Neural cell (in vitro differentiated cells): ENCODE data around the gene HCFC1. TPM values are rescaled to one million over a fixed set of nuclear protein-coding genes. Genes with fewer than 3 reads are reported as not detected.
A peak's percentile ranks its signal among the peaks of the same experiment; 100 is the strongest.

Source experiments
- H2AFZ ChIP-seq: fragments of 200-600, 300-800 bp; sonication (generic), shearing (Covaris generic); 2 replicates; pipeline ENCODE4 v1.6.0; 2014; ENCODE audit warnings: low read depth, mild to moderate bottlenecking, antibody characterized with exemption, low read length, moderate library complexity
- H3F3A ChIP-seq: fragments of 200-600 bp; shearing (Covaris generic); 2 replicates; pipeline ENCODE4 v1.6.1; 2016; ENCODE audit warnings: mild to moderate bottlenecking, moderate library complexity, mixed read lengths, antibody characterized with exemption, low read length; ENCODE audit not compliant: insufficient read depth, poor library complexity, severe bottlenecking
- H3K27ac ChIP-seq: fragments of 200-600, 300-800 bp; sonication (generic), shearing (Covaris generic); 2 replicates; pipeline ENCODE4 v1.5.1; 2014; ENCODE audit warnings: mild to moderate bottlenecking, low read length, moderate library complexity
- H3K27me3 ChIP-seq: fragments of 300-800, 200-600 bp; sonication (generic), shearing (Covaris generic); 2 replicates; pipeline ENCODE4 v1.6.0; 2014; ENCODE audit warnings: mild to moderate bottlenecking, low read depth, low read length, moderate library complexity; ENCODE audit not compliant: insufficient read depth
- H3K36me3 ChIP-seq: fragments of 300-800, 200-600 bp; sonication (generic), shearing (Covaris generic); 2 replicates; pipeline ENCODE4 v1.5.1; 2014; ENCODE audit warnings: mild to moderate bottlenecking, antibody characterized with exemption, low read length, moderate library complexity; ENCODE audit not compliant: insufficient read depth
- H3K4me2 ChIP-seq: fragments of 300-800, 200-600 bp; sonication (generic), shearing (Covaris generic); 2 replicates; pipeline ENCODE4 v1.6.0; 2014; ENCODE audit warnings: mild to moderate bottlenecking, low read length
- H3K4me3 ChIP-seq: fragments of 300-800, 200-600 bp; sonication (generic), shearing (Covaris generic); 2 replicates; pipeline ENCODE4 v1.5.1; 2014; ENCODE audit warnings: mild to moderate bottlenecking, low read length, moderate library complexity
- H3K79me2 ChIP-seq: fragments of 200-600 bp; shearing (Covaris generic); replicated peaks from 2 replicates; pipeline ENCODE4 v1.6.0; 2014; ENCODE audit warnings: mild to moderate bottlenecking, low read length, moderate library complexity; ENCODE audit not compliant: insufficient read depth
- H3K9ac ChIP-seq: fragments of 300-800, 200-600 bp; sonication (generic), shearing (Covaris generic); 2 replicates; pipeline ENCODE4 v1.6.1; 2016; ENCODE audit warnings: mild to moderate bottlenecking, low read length, mixed read lengths
- H3K9me2 ChIP-seq: fragments of 200-600 bp; shearing (Covaris generic); 2 replicates; pipeline ENCODE4 v1.6.1; 2016; ENCODE audit warnings: mild to moderate bottlenecking, low read length, mixed read lengths; ENCODE audit not compliant: insufficient read depth
- H3K9me3 ChIP-seq: fragments of 200-600, 300-800 bp; sonication (generic), shearing (Covaris generic); 2 replicates; pipeline ENCODE4 v1.6.1; 2016; ENCODE audit warnings: mild to moderate bottlenecking, mixed run types, low read length, moderate library complexity, mixed read lengths
- H4K20me1 ChIP-seq: fragments of 200-600 bp; shearing (Covaris generic); 2 replicates; pipeline ENCODE4 v1.6.1; 2016; ENCODE audit warnings: mild to moderate bottlenecking, mixed run types; ENCODE audit not compliant: insufficient read depth
- CTCF ChIP-seq: fragments of 450-650 bp; IDR thresholded peaks from 2 replicates; pipeline ENCODE4 v1.5.1; 2014; ENCODE audit warnings: antibody characterized with exemption, mild to moderate bottlenecking, moderate library complexity; ENCODE audit not compliant: poor library complexity, severe bottlenecking
- EP300 ChIP-seq: fragments of 450-650 bp; conservative IDR thresholded peaks from 2 replicates; pipeline ENCODE4 v1.6.1; 2014; ENCODE audit warnings: antibody characterized with exemption, mild to moderate bottlenecking, moderate library complexity; ENCODE audit not compliant: poor library complexity, severe bottlenecking
- EZH2 ChIP-seq: fragments of 200-600, 300-800 bp; shearing (Covaris generic), sonication (generic); IDR thresholded peaks from 2 replicates; pipeline ENCODE4 v1.6.1; 2014; ENCODE audit warnings: antibody characterized with exemption, low read length, borderline replicate concordance, mild to moderate bottlenecking; ENCODE audit not compliant: insufficient read depth, poor library complexity, severe bottlenecking
- MXI1 ChIP-seq: fragments of 450-650 bp; conservative IDR thresholded peaks from 2 replicates; pipeline ENCODE4 v1.6.1; 2014; ENCODE audit warnings: antibody characterized with exemption, mild to moderate bottlenecking; ENCODE audit not compliant: poor library complexity, severe bottlenecking
- POLR2AphosphoS5 ChIP-seq: IDR thresholded peaks from 2 replicates; pipeline ENCODE4 v1.6.1; 2012
- RAD21 ChIP-seq: fragments of 450-650 bp; conservative IDR thresholded peaks from 2 replicates; pipeline ENCODE4 v1.6.1; 2014; ENCODE audit warnings: antibody characterized with exemption, mild to moderate bottlenecking, moderate library complexity
- SMC3 ChIP-seq: fragments of 450-650 bp; conservative IDR thresholded peaks from 2 replicates; pipeline ENCODE4 v1.6.1; 2014; ENCODE audit warnings: antibody characterized with exemption, mild to moderate bottlenecking, moderate library complexity; ENCODE audit not compliant: poor library complexity
- TAF1 ChIP-seq: IDR thresholded peaks from 2 replicates; pipeline ENCODE4 v1.6.1; 2012; ENCODE audit warnings: low read depth
- polyA plus RNA-seq: library from polyadenylated mRNA; depleted of rRNA; stranded (reverse); fragments of >200 nt; gene quantifications from 2 replicates; pipeline ENCODE4 v1.2.3, GENCODE V29; 2014
- TF ChIP-seq, protein P1 (sequence below): IDR thresholded peaks from 2 replicates; pipeline ENCODE4 v1.6.1; 2012; ENCODE audit warnings: borderline replicate concordance

The HCFC1 gene
- polyA plus RNA-seq, 1 donor from 2014 or later: 7.3 TPM

DNA sequence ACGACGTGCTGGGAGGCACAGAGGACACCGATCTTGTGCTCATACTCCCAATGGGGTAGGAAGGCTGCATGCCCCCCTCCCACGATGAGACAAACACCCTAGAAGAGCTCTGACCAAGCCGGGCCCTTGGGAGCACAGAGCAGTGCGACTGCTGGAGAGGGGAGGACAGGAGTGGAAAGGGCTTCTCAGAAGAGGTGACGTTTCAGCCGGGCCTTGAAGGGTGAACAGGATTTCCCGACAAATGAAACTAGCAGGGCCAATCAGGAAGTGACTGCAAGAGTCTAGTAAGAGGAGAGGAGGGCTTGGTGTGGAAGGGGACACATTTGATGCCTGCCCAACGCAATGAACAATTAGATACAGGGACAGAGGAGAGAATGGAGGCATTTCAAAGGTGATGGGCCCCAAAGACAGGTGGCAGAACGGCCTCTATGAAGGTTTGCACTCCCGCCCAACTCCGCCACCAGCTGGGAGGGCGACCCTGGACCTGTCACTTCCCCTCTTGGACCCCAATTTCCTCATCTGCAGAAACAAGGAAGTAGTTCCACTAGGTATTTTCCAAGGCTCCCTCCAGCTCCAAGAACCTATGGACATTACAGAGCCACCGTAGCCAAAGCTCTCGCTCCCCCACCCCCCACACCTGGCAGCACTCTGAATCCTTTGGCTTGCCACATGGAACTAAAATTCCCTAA lies 3.9 kb downstream of the HCFC1 start:
- Histone ChIP-seq H3F3A (no peaks in the 10 kb centered on the region), H3K27ac (peak overlapping the region; percentile 98), H3K27me3 (no peaks in the 10 kb centered on the region), H3K79me2 (peaks cover 33% of the 10 kb centered on the region), H3K4me3 (peak overlapping the region; percentile 85), H3K9ac (peak overlapping the region; percentile 98), H3K9me3 (no peaks in the 10 kb centered on the region), H3K4me2 (peak overlapping the region; percentile 55), H3K9me2 (no peaks in the 10 kb centered on the region), H2AFZ (no peak overlapping the region), H4K20me1 (no peaks in the 10 kb centered on the region), H3K36me3 (no peaks in the 10 kb centered on the region)
- TF ChIP-seq EP300: no peak
- no peak for TF ChIP-seq POLR2AphosphoS5
- TF ChIP-seq SMC3: no peak
- no peak for TF ChIP-seq CTCF
- no peak for TF ChIP-seq MXI1
- no peak for TF ChIP-seq RAD21
- no peak for TF ChIP-seq TAF1
- no peak for TF ChIP-seq EZH2
- TF ChIP-seq, protein P1, sequence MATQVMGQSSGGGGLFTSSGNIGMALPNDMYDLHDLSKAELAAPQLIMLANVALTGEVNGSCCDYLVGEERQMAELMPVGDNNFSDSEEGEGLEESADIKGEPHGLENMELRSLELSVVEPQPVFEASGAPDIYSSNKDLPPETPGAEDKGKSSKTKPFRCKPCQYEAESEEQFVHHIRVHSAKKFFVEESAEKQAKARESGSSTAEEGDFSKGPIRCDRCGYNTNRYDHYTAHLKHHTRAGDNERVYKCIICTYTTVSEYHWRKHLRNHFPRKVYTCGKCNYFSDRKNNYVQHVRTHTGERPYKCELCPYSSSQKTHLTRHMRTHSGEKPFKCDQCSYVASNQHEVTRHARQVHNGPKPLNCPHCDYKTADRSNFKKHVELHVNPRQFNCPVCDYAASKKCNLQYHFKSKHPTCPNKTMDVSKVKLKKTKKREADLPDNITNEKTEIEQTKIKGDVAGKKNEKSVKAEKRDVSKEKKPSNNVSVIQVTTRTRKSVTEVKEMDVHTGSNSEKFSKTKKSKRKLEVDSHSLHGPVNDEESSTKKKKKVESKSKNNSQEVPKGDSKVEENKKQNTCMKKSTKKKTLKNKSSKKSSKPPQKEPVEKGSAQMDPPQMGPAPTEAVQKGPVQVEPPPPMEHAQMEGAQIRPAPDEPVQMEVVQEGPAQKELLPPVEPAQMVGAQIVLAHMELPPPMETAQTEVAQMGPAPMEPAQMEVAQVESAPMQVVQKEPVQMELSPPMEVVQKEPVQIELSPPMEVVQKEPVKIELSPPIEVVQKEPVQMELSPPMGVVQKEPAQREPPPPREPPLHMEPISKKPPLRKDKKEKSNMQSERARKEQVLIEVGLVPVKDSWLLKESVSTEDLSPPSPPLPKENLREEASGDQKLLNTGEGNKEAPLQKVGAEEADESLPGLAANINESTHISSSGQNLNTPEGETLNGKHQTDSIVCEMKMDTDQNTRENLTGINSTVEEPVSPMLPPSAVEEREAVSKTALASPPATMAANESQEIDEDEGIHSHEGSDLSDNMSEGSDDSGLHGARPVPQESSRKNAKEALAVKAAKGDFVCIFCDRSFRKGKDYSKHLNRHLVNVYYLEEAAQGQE: no peak

DNA sequence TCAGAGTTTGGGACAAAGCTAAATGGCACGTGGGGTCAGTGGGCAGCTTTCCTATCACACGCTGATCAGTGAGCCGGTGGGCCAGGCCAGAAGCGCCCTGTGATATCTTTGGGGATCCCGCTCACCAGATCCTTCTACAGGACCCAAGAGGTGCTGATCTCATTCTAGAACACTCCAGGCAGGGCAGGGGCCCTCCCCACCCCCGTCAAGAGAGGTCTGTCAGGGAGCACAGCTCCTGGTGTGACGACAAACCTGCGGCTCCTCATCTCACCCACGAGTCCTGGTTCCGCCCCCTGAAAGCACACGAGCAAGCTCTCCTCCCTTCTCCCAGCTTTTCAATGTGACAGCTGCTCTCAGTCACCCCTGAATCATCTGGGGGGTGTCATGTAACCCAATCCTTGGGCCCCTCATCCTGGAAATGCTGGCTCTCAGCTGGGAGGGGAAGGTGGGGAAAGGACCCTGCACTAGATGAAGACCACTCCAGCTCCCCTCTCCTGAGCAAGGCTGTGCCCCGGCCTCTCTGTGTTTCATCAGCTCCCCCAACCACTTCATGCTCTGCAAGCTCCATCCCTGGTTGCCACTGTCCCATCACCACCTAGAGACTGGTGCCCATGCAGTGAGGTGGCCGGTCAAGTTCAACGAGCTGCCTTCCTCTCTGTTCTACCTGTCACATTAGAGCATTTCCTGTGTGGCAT lies 4.6 kb downstream of the HCFC1 start:
- no peaks in the 10 kb centered on the region for H4K20me1 ChIP-seq
- H3K9me3 ChIP-seq: no peaks in the 10 kb centered on the region
- H3K9me2 ChIP-seq: no peaks in the 10 kb centered on the region
- H3K27ac ChIP-seq: peak overlapping the region; percentile 98
- TF ChIP-seq CTCF: no peak
- TF ChIP-seq, protein P1: no peak
- H3K9ac ChIP-seq: no peak overlapping the region
- no peaks in the 10 kb centered on the region for H3K27me3 ChIP-seq
- H3K79me2 ChIP-seq: peaks cover 33% of the 10 kb centered on the region
- no peak overlapping the region for H2AFZ ChIP-seq
- H3F3A ChIP-seq: no peaks in the 10 kb centered on the region
- no peaks in the 10 kb centered on the region for H3K36me3 ChIP-seq
- H3K4me3 ChIP-seq: peak overlapping the region; percentile 85
- H3K4me2 ChIP-seq: no peak overlapping the region
